ENCODE data around the gene RPAP3.

DNA sequence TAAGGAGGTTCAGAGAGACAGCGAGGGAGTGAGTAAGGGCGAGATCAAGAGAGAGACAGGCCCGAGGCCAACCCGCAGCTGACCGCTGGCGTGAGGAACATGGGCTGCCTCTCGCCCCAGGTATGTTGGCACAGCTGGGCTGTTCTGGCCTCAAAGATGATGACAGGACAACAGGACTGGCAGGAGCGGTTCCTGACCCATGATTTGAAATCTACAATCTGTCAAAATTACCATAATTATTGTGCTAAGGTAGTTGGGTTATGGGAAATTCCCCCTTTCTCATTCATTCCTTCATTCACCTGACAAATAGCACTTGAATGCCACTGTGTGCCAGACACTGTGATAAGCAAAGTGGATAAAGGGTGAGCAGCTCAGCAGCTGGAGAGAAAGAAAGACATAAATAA lies 24.5 kb upstream of the RPAP3 start:
- TF ChIP-seq, protein P1, sequence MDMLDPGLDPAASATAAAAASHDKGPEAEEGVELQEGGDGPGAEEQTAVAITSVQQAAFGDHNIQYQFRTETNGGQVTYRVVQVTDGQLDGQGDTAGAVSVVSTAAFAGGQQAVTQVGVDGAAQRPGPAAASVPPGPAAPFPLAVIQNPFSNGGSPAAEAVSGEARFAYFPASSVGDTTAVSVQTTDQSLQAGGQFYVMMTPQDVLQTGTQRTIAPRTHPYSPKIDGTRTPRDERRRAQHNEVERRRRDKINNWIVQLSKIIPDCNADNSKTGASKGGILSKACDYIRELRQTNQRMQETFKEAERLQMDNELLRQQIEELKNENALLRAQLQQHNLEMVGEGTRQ (CRISPR knock-in tag; IDR thresholded peaks at IDR 0.05) = no peak
- TF ChIP-seq, protein P2, sequence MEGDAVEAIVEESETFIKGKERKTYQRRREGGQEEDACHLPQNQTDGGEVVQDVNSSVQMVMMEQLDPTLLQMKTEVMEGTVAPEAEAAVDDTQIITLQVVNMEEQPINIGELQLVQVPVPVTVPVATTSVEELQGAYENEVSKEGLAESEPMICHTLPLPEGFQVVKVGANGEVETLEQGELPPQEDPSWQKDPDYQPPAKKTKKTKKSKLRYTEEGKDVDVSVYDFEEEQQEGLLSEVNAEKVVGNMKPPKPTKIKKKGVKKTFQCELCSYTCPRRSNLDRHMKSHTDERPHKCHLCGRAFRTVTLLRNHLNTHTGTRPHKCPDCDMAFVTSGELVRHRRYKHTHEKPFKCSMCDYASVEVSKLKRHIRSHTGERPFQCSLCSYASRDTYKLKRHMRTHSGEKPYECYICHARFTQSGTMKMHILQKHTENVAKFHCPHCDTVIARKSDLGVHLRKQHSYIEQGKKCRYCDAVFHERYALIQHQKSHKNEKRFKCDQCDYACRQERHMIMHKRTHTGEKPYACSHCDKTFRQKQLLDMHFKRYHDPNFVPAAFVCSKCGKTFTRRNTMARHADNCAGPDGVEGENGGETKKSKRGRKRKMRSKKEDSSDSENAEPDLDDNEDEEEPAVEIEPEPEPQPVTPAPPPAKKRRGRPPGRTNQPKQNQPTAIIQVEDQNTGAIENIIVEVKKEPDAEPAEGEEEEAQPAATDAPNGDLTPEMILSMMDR (IDR thresholded peaks at IDR 0.05) = no peak
- TF ChIP-seq TEAD4 (CRISPR knock-in tag; IDR thresholded peaks at IDR 0.05) (no peak), SOX15 (CRISPR knock-in tag; IDR thresholded peaks at IDR 0.05) (no peak), ETV6 (CRISPR knock-in tag; IDR thresholded peaks at IDR 0.05) (no peak), JUN (CRISPR knock-in tag; IDR thresholded peaks at IDR 0.05) (no peak), ZNF232 (CRISPR knock-in tag; IDR thresholded peaks at IDR 0.05) (no peak), OVOL2 (CRISPR knock-in tag; IDR thresholded peaks at IDR 0.05; ENCODE audit: borderline replicate concordance) (no peak), ZNF396 (CRISPR knock-in tag; IDR thresholded peaks at IDR 0.05; ENCODE audit: borderline replicate concordance) (no peak)
- TF ChIP-seq, protein P3, sequence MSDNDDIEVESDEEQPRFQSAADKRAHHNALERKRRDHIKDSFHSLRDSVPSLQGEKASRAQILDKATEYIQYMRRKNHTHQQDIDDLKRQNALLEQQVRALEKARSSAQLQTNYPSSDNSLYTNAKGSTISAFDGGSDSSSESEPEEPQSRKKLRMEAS (CRISPR knock-in tag; IDR thresholded peaks at IDR 0.05) = no peak
